IPS-20b (cell line): Measurements from ENCODE around the gene GRM8.
"Not testable (repeated sequence)": the region's sequence is repeated elsewhere in the genome, so short reads cannot be mapped to it uniquely, and the experiment has no call there.

Source experiments
- H3K27ac ChIP-seq: one replicate; pipeline ENCODE4 v1.5.1; 2013; ENCODE audit warnings: low read length
- H3K27me3 ChIP-seq: 2 replicates; pipeline ENCODE4 v1.6.1; 2013; ENCODE audit warnings: mild to moderate bottlenecking, low read length, inconsistent platforms; ENCODE audit not compliant: insufficient read depth
- H3K36me3 ChIP-seq: 2 replicates; pipeline ENCODE4 v1.6.1; 2013; ENCODE audit warnings: low read depth, mild to moderate bottlenecking, inconsistent platforms, low read length, moderate library complexity; ENCODE audit not compliant: insufficient read depth
- H3K4me1 ChIP-seq: 2 replicates; pipeline ENCODE4 v1.6.1; 2013; ENCODE audit warnings: mild to moderate bottlenecking, control low read depth, inconsistent platforms, low read length, moderate library complexity; ENCODE audit not compliant: insufficient read depth
- H3K4me3 ChIP-seq: 2 replicates; pipeline ENCODE4 v1.5.1; 2013; ENCODE audit warnings: mild to moderate bottlenecking, low read length, inconsistent platforms
- H3K9ac ChIP-seq: 2 replicates; pipeline ENCODE4 v1.6.1; 2013; ENCODE audit warnings: low read depth, mild to moderate bottlenecking, inconsistent platforms, low read length, moderate library complexity
- H3K9me3 ChIP-seq: 2 replicates; pipeline ENCODE4 v1.6.1; 2013; ENCODE audit warnings: mild to moderate bottlenecking, low read depth, low read length, inconsistent platforms; ENCODE audit not compliant: insufficient read depth

GRM8 gene

GRCh38 chr7:126840869-126841268 lies 411.9 kb downstream of the GRM8 start:
- Histone ChIP-seq H3K27me3 (no peaks in the 10 kb centered on the region), H3K27ac (no peak overlapping the region), H3K4me3 (no peak overlapping the region), H3K9ac (no peak overlapping the region), H3K36me3 (no peaks in the 10 kb centered on the region), H3K4me1 (no peaks in the 10 kb centered on the region), H3K9me3 (no peaks in the 10 kb centered on the region)

GRCh38 chr7:126839624-126840023 lies 413.1 kb downstream of the GRM8 start:
- Histone ChIP-seq H3K9ac (no peak overlapping the region), H3K4me3 (no peak overlapping the region)

GRCh38 chr7:126838194-126838593 lies 414.5 kb downstream of the GRM8 start:
- Histone ChIP-seq H3K36me3 (no peaks in the 10 kb centered on the region), H3K4me3 (no peak overlapping the region), H3K4me1 (no peaks in the 10 kb centered on the region), H3K27me3 (no peaks in the 10 kb centered on the region), H3K9me3 (no peaks in the 10 kb centered on the region), H3K27ac (no peak overlapping the region), H3K9ac (no peak overlapping the region)

More at GRCh38 chr7:126839624-126840023, 413.1 kb downstream of the GRM8 start:
- Histone ChIP-seq H3K4me1 (no peaks in the 10 kb centered on the region), H3K9me3 (no peaks in the 10 kb centered on the region), H3K27me3 (no peaks in the 10 kb centered on the region), H3K27ac (no peak overlapping the region), H3K36me3 (no peaks in the 10 kb centered on the region)

- H3K27me3 ChIP-seq, H3K4me1 ChIP-seq, H3K4me3 ChIP-seq, H3K27ac ChIP-seq, H3K9me3 ChIP-seq, H3K36me3 ChIP-seq, H3K9ac ChIP-seq: not testable (repeated sequence)
These were observed 421.5 kb downstream of the GRM8 start for GRCh38 chr7:126831241-126831640.

GRCh38 chr7:126820925-126821324 lies 431.8 kb downstream of the GRM8 start:
- no peaks in the 10 kb centered on the region for H3K36me3 ChIP-seq
- H3K4me3 ChIP-seq, result no peak overlapping the region
- no peaks in the 10 kb centered on the region for H3K4me1 ChIP-seq
- H3K9me3 ChIP-seq, result no peaks in the 10 kb centered on the region
- H3K27ac ChIP-seq, result no peak overlapping the region
- no peak overlapping the region for H3K9ac ChIP-seq
- no peaks in the 10 kb centered on the region for H3K27me3 ChIP-seq

GRCh38 chr7:126819197-126819484 lies 433.6 kb downstream of the GRM8 start:
- H3K9me3 ChIP-seq, result no peaks in the 10 kb centered on the region
- H3K27me3 ChIP-seq, result no peaks in the 10 kb centered on the region
- no peaks in the 10 kb centered on the region for H3K36me3 ChIP-seq
- H3K27ac ChIP-seq, result no peak overlapping the region
- no peak overlapping the region for H3K9ac ChIP-seq
- no peaks in the 10 kb centered on the region for H3K4me1 ChIP-seq
- H3K4me3 ChIP-seq, result no peak overlapping the region

GRCh38 chr7:126818393-126819196 lies 434.1 kb downstream of the GRM8 start:
- no peak overlapping the region for H3K27ac ChIP-seq
- H3K27me3 ChIP-seq, result no peaks in the 10 kb centered on the region
- no peaks in the 10 kb centered on the region for H3K36me3 ChIP-seq
- no peaks in the 10 kb centered on the region for H3K9me3 ChIP-seq
- no peak overlapping the region for H3K4me3 ChIP-seq
- no peaks in the 10 kb centered on the region for H3K4me1 ChIP-seq
- no peak overlapping the region for H3K9ac ChIP-seq

- H3K4me1 ChIP-seq, result no peaks in the 10 kb centered on the region
These were observed 443.6 kb downstream of the GRM8 start for GRCh38 chr7:126809188-126809587.

GRCh38 chr7:126806614-126807013 lies 446.1 kb downstream of the GRM8 start:
- Histone ChIP-seq H3K27me3 (no peaks in the 10 kb centered on the region), H3K4me1 (no peaks in the 10 kb centered on the region), H3K4me3 (no peak overlapping the region), H3K9ac (no peak overlapping the region), H3K27ac (no peak overlapping the region), H3K9me3 (peaks cover 5% of the 10 kb centered on the region; the same call in 1 of the 2 replicates), H3K36me3 (no peaks in the 10 kb centered on the region)

More at GRCh38 chr7:126809188-126809587, 443.6 kb downstream of the GRM8 start:
- no peaks in the 10 kb centered on the region for H3K27me3 ChIP-seq
- no peak overlapping the region for H3K27ac ChIP-seq
- H3K9me3 ChIP-seq, result peaks cover 5% of the 10 kb centered on the region; the same call in 1 of the 2 replicates
- H3K9ac ChIP-seq, result no peak overlapping the region
- no peaks in the 10 kb centered on the region for H3K36me3 ChIP-seq
- H3K4me3 ChIP-seq, result no peak overlapping the region

- Histone ChIP-seq H3K4me1 (no peaks in the 10 kb centered on the region), H3K9me3 (no peaks in the 10 kb centered on the region), H3K27me3 (no peaks in the 10 kb centered on the region), H3K36me3 (no peaks in the 10 kb centered on the region), H3K9ac (no peak overlapping the region), H3K27ac (no peak overlapping the region), H3K4me3 (no peak overlapping the region)
These were observed 447.4 kb downstream of the GRM8 start for GRCh38 chr7:126805351-126805750.

GRCh38 chr7:126804604-126805003 lies 448.1 kb downstream of the GRM8 start:
- H3K27me3 ChIP-seq, result no peaks in the 10 kb centered on the region
- no peak overlapping the region for H3K9ac ChIP-seq
- no peaks in the 10 kb centered on the region for H3K9me3 ChIP-seq
- no peaks in the 10 kb centered on the region for H3K36me3 ChIP-seq
- no peaks in the 10 kb centered on the region for H3K4me1 ChIP-seq
- H3K4me3 ChIP-seq, result no peak overlapping the region
- H3K27ac ChIP-seq, result no peak overlapping the region

GRCh38 chr7:126803990-126804389 lies 448.8 kb downstream of the GRM8 start:
- H3K27me3 ChIP-seq, result no peaks in the 10 kb centered on the region
- no peak overlapping the region for H3K27ac ChIP-seq
- no peaks in the 10 kb centered on the region for H3K36me3 ChIP-seq

More at GRCh38 chr7:126803990-126804389, 448.8 kb downstream of the GRM8 start:
- no peaks in the 10 kb centered on the region for H3K9me3 ChIP-seq
- no peak overlapping the region for H3K9ac ChIP-seq
- H3K4me3 ChIP-seq, result no peak overlapping the region
- H3K4me1 ChIP-seq, result no peaks in the 10 kb centered on the region
